Measurements from ENCODE around the gene CLPSL2.

CLPSL2 gene

GRCh38 chr6:35787266-35788218 is 11.1 kb downstream of the CLPSL2 start:
- no peak overlapping the region for H3K27ac ChIP-seq

GRCh38 chr6:35788423-35788982 is 12.1 kb downstream of the CLPSL2 start:
- TF ChIP-seq CTCF (IDR thresholded peaks at IDR 0.05) (no peak), ZFX (IDR thresholded peaks at IDR 0.05; ENCODE audit: borderline replicate concordance) (no peak)

More at GRCh38 chr6:35787266-35788218, 11.1 kb downstream of the CLPSL2 start:
- TF ChIP-seq CTCF (IDR thresholded peaks at IDR 0.05) (no peak), ZFX (IDR thresholded peaks at IDR 0.05; ENCODE audit: borderline replicate concordance) (no peak)

GRCh38 chr6:35790683-35791082 is 14.3 kb downstream of the CLPSL2 start:
- TF ChIP-seq CTCF (IDR thresholded peaks at IDR 0.05) (no peak), ZFX (IDR thresholded peaks at IDR 0.05; ENCODE audit: borderline replicate concordance) (no peak)
- H3K27ac ChIP-seq, result no peak overlapping the region

More at GRCh38 chr6:35788423-35788982, 12.1 kb downstream of the CLPSL2 start:
- no peak overlapping the region for H3K27ac ChIP-seq

GRCh38 chr6:35794536-35795452 is 18.4 kb downstream of the CLPSL2 start:
- H3K27ac ChIP-seq, result no peak overlapping the region
- TF ChIP-seq CTCF (IDR thresholded peaks at IDR 0.05) (no peak), ZFX (IDR thresholded peaks at IDR 0.05; ENCODE audit: borderline replicate concordance) (no peak)

DNA sequence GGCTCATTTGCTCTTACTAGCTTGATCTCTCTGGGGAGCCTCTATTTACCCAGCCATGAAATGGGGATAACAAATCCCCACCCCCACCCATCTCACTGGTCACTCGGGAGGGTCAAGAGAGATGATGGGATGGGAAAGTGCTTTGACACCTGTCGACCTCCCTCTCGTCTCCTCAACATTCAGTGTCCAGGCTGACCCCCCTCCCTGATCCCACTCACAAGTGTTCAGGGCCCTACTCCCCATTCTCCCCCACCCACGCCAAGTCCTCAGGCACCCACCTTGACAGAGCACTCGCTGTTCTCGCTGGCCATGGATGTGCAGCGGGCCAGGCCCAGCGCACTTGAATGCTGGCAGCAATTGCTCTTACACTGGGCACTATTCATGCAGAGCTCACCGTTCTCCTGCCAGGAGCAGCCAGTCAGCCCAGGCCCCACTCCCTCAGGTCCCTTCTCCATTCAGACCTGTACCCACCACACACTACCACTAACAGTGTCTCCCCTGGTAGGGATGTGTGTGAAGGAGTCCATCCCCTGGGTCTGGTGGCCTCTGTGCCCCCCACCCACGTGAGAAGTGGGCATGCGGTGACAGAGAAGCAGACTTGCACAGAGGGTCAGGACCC is 19.2 kb downstream of the CLPSL2 start:
- TF ChIP-seq ZFX (IDR thresholded peaks at IDR 0.05; ENCODE audit: borderline replicate concordance), result no peak
- no peak for TF ChIP-seq CTCF (IDR thresholded peaks at IDR 0.05)

DNA sequence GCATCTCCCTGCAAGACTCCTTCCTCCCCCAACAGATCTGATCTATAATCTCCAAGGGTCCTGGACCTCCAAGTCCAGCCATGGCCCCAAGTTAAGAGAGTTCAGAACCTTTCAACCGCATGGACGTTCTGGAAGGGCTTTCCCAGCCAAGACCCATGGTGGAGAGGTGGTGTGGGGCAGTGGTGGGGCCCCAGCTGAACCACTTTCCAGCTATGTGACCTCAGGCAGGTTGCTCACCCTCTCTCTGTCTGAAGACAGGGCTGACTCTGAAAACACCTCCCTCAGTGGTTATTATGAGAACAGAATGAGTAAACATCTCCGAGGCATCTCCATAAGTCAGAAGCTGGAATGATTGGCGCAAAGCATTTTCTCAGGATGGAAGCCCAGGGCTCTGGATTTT is 19.8 kb downstream of the CLPSL2 start:
- TF ChIP-seq CTCF (IDR thresholded peaks at IDR 0.05) (no peak), ZFX (IDR thresholded peaks at IDR 0.05; ENCODE audit: borderline replicate concordance) (no peak)

More for the DNA sequence above, 19.2 kb downstream of the CLPSL2 start:
- H3K27ac ChIP-seq, result no peak overlapping the region

More for the DNA sequence above, 19.8 kb downstream of the CLPSL2 start:
- H3K27ac ChIP-seq, result no peak overlapping the region
